GM12878 (cell line): Measurements from ENCODE around the gene RNF152. TPM values are rescaled to one million over a fixed set of nuclear protein-coding genes. Genes with fewer than 3 reads are reported as not detected.

ENCODE experiments used
- ATAC-seq: fragments of 200-7000 bp; cut with Tn5 transposase; 3 replicates; pipeline ENCODE4 v1.9.1; 2020; ENCODE audit warnings: mild to moderate bottlenecking, moderate library complexity
- BruUV-seq: library from RNA; stranded (reverse); fragments of 400-500 nt; replicated peaks from 2 replicates; lab custom pipeline; 2021; lab: Mats Ljungman, UMichigan
- CTCF ChIA-PET: fragments of 300-600 bp; sonication (Branson Sonifier 250); formaldehyde crosslinking; extraction: SDS; loops from one replicate; lab custom pipeline; 2021; ENCODE audit warnings: inconsistent platforms; lab: Yijun Ruan, JAX
- POLR2A ChIA-PET: fragments of 350-600 bp; formaldehyde crosslinking; extraction: SDS; loops from one replicate; lab custom pipeline; 2021; ENCODE audit warnings: inconsistent platforms; lab: Charles Lee
- RAD21 ChIA-PET: fragments of 300-600 bp; sonication (Branson Sonifier 250); formaldehyde crosslinking; loops from one replicate; lab custom pipeline; 2023; ENCODE audit warnings: antibody characterized with exemption; ENCODE audit not compliant: unreplicated experiment; lab: Charles Lee
- SMC1A ChIA-PET: fragments of 300-600 bp; sonication (Branson Sonifier 250); formaldehyde crosslinking; loops from one replicate; lab custom pipeline; 2023; ENCODE audit not compliant: unreplicated experiment, uncharacterized antibody; lab: Charles Lee
- DNase-seq: peaks from one replicate; pipeline ENCODE4 v3.0.0-alpha.2; 2011; ENCODE audit warnings: low read depth, low spot score
- FAIRE-seq: peaks from 3 replicates; lab custom pipeline; 2011; peaks lifted over from hg19 to GRCh38; lab: Jason Lieb, UNC
- H2AFZ ChIP-seq: 2 replicates; pipeline ENCODE4 v1.6.0; 2011; ENCODE audit warnings: low read depth, low read length, control low read depth; ENCODE audit not compliant: control insufficient read depth
- H3K27ac ChIP-seq: 2 replicates; pipeline ENCODE4 v1.5.1; 2011; ENCODE audit warnings: control low read depth; ENCODE audit not compliant: control insufficient read depth, insufficient read depth
- H3K27me3 ChIP-seq, 2 experiments: replicated peaks in 1 of 2; 2 replicates each; pipeline versions ENCODE4 v1.6.0 to v1.6.1; 2011; ENCODE audit warnings: low read length in 1 of 2; ENCODE audit not compliant: control insufficient read depth in 2 of 2, insufficient read depth in 2 of 2
- H3K36me3 ChIP-seq, 2 experiments: 2 replicates each; pipeline ENCODE4 v1.5.1; 2011; ENCODE audit warnings: low read length in 1 of 2; ENCODE audit not compliant: control insufficient read depth in 2 of 2, insufficient read depth in 2 of 2
- H3K4me1 ChIP-seq: 2 replicates; pipeline ENCODE4 v1.6.1; 2011; ENCODE audit warnings: mild to moderate bottlenecking, low read length, moderate library complexity, mixed read lengths; ENCODE audit not compliant: control insufficient read depth, insufficient read depth
- H3K4me2 ChIP-seq: 2 replicates; pipeline ENCODE4 v1.6.0; 2011; ENCODE audit warnings: control low read depth; ENCODE audit not compliant: control insufficient read depth, insufficient read depth
- H3K4me3 ChIP-seq: fragments of 200-600 bp; sonication (generic); 2 replicates; pipeline ENCODE4 v1.5.1; 2016
- H3K79me2 ChIP-seq: 2 replicates; pipeline ENCODE4 v1.6.0; 2011; ENCODE audit warnings: low read length; ENCODE audit not compliant: control insufficient read depth, insufficient read depth
- H3K9ac ChIP-seq: 2 replicates; pipeline ENCODE4 v1.8.0; 2011; ENCODE audit warnings: low read length, control low read depth, mixed read lengths; ENCODE audit not compliant: control insufficient read depth, insufficient read depth
- H3K9me3 ChIP-seq: replicated peaks from 3 replicates; pipeline ENCODE4 v1.5.1; 2011; ENCODE audit warnings: mild to moderate bottlenecking, low read length; ENCODE audit not compliant: control insufficient read depth, insufficient read depth
- H4K20me1 ChIP-seq: 2 replicates; pipeline ENCODE4 v1.6.0; 2011; ENCODE audit not compliant: control insufficient read depth, insufficient read depth
- BRCA1 ChIP-seq: IDR thresholded peaks from 2 replicates; pipeline ENCODE4 v1.6.1; 2011; ENCODE audit warnings: low read depth, low read length, improper control_type of control experiment
- CBFB ChIP-seq: IDR thresholded peaks from 2 replicates; pipeline ENCODE4 v1.6.1; 2016; ENCODE audit warnings: antibody characterized with exemption, low read depth
- CHD4 ChIP-seq: fragments of 200-600 bp; sonication (generic); IDR thresholded peaks from 2 replicates; pipeline ENCODE4 v1.6.1; 2016; ENCODE audit warnings: mild to moderate bottlenecking
- E2F4 ChIP-seq: IDR thresholded peaks from 2 replicates; pipeline ENCODE4 v1.6.1; 2012; ENCODE audit warnings: low read depth, low read length, improper control_type of control experiment
- HCFC1 ChIP-seq: fragments of 150-350 bp; IDR thresholded peaks from 2 replicates; pipeline ENCODE4 v1.6.1; 2014; ENCODE audit warnings: low read length
- KDM1A ChIP-seq: fragments of 200-600 bp; sonication (generic); IDR thresholded peaks from 2 replicates; pipeline ENCODE4 v1.6.1; 2016; ENCODE audit warnings: borderline replicate concordance
- MTA2 ChIP-seq: fragments of 450-650 bp; IDR thresholded peaks from 2 replicates; pipeline ENCODE4 v1.6.1; 2016; ENCODE audit warnings: low read depth, mild to moderate bottlenecking, moderate library complexity
- MYB ChIP-seq: fragments of 150-350 bp; IDR thresholded peaks from 2 replicates; pipeline ENCODE4 v1.6.1; 2014; ENCODE audit warnings: mild to moderate bottlenecking, low read depth, low read length, borderline replicate concordance
- PBX3 ChIP-seq: IDR thresholded peaks from 2 replicates; pipeline ENCODE4 v1.6.1; 2011; ENCODE audit warnings: mild to moderate bottlenecking, low read depth, low read length, moderate library complexity; ENCODE audit not compliant: insufficient replicate concordance
- POLR2AphosphoS5 ChIP-seq: IDR thresholded peaks from 2 replicates; pipeline ENCODE4 v1.6.1; 2011; ENCODE audit warnings: mild to moderate bottlenecking, low read length, inconsistent platforms
- POU2F2 ChIP-seq: IDR thresholded peaks from 3 replicates; pipeline ENCODE4 v1.6.1; 2011; ENCODE audit warnings: low read depth, mild to moderate bottlenecking, low read length, borderline replicate concordance
- TARDBP ChIP-seq: IDR thresholded peaks from 2 replicates; pipeline ENCODE4 v1.6.1; 2016; ENCODE audit warnings: borderline replicate concordance
- TCF3 ChIP-seq: IDR thresholded peaks from 2 replicates; pipeline ENCODE4 v1.6.1; 2012; ENCODE audit warnings: low read depth, mild to moderate bottlenecking, low read length, borderline replicate concordance; ENCODE audit not compliant: insufficient read depth
- WGBS: methylation state at CpG from one replicate; pipeline ENCODE4 v1.1.6; 2016; ENCODE audit warnings: low lambda C conversion rate; ENCODE audit not compliant: insufficient replicate concordance, insufficient coverage; ENCODE audit errors: missing lambda C conversion rate; 5-methylcytosine and 5-hydroxymethylcytosine counted together
- in situ Hi-C: fragments of 300-500 bp; cut with MboI; formaldehyde crosslinking; loops from 9 replicates; pipeline ENCODE4 v1.14.3; 2018; ENCODE audit warnings: mixed read lengths
- intact Hi-C: fragments of 100-400 bp; cut with micrococcal nuclease; formaldehyde crosslinking; loops from one replicate; pipeline ENCODE4 v1.14.2; 2022; ENCODE audit not compliant: unreplicated experiment
- polyA plus RNA-seq, 11 experiments: library from polyadenylated mRNA; depleted of rRNA in 4 of 11; unstranded in 6 of 11; stranded (reverse) in 5 of 11; fragments of >200 nt; fragmentation: Nextera tagmentation in 4 of 11; fragmentation: Illumina TruSeq in 1 of 11; extraction: Ambion mirVana in 4 of 11; extraction: Trizol in 1 of 11; gene quantifications; 1 replicate in 1 of 11; 2 replicates in 10 of 11; pipeline versions ENCODE4 v1.2.1 to v1.2.3, GENCODE V29; 2011 to 2016; ENCODE audit warnings: inconsistent platforms in 2 of 11, missing spikeins in 2 of 11, low read depth in 1 of 11
- total RNA-seq, 4 experiments: library from RNA; depleted of rRNA in 3 of 4; stranded (reverse); fragments of >200 nt in 3 of 4; fragmentation: Illumina TruSeq in 1 of 4; extraction: Trizol in 1 of 4; gene quantifications; 2 replicates each; pipeline versions ENCODE4 v1.2.1 to v1.2.3, GENCODE V29; 2013 to 2021

Gene RNF152
- total and polyA plus RNA-seq, 10 of the 15 experiments (the other 5 are each of a cell fraction or from before 2014, with no cell fraction given), result under 0.01 to 0.07 (median 0.03) TPM; not detected in 7

- H3K27me3 ChIP-seq, result peaks cover 0 to 8% of the 10 kb centered on the region in 2 experiments; a peak in 3 of 4 replicates
- TF ChIP-seq HCFC1, result no peak
- TF ChIP-seq MTA2, result no peak
- no peak for TF ChIP-seq TCF3
- no peak for TF ChIP-seq POLR2AphosphoS5
- TF ChIP-seq BRCA1, result no peak
- TF ChIP-seq CBFB, result no peak
- TF ChIP-seq E2F4, result no peak
- TF ChIP-seq KDM1A, result no peak
- TF ChIP-seq CHD4, result no peak
- TF ChIP-seq MYB, result no peak
- no peak for TF ChIP-seq TARDBP
- no peak for TF ChIP-seq POU2F2
- TF ChIP-seq PBX3, result no peak
- WGBS, result 25% methylated on average over 6 of the region's 6 CpGs
- H3K9me3 ChIP-seq, result no peaks in the 10 kb centered on the region
- ChIA-PET CTCF (no interaction called here), RAD21 (no interaction called here), SMC1A (no interaction called here), POLR2A (no interaction called here)
- H2AFZ ChIP-seq, result no peak overlapping the region
- in situ Hi-C loops, result no loop called here
- no peak for FAIRE-seq
- intact Hi-C loops, result no loop called here
- H3K4me1 ChIP-seq, result no peaks in the 10 kb centered on the region
- BruUV-seq, result no TSS peak
- no peak for DNase-seq
- no peak for ATAC-seq
- H4K20me1 ChIP-seq, result no peaks in the 10 kb centered on the region
- H3K4me3 ChIP-seq, result no peak overlapping the region
- no peak overlapping the region for H3K4me2 ChIP-seq
- H3K27ac ChIP-seq, result no peak overlapping the region
- no peaks in the 10 kb centered on the region for H3K36me3 ChIP-seq
- H3K9ac ChIP-seq, result no peak overlapping the region
- H3K79me2 ChIP-seq, result no peaks in the 10 kb centered on the region
Measured at GRCh38 chr18:61887838-61888237, 5.0 kb downstream of the RNF152 start.
